Osteocyte (in vitro differentiated cells): ENCODE data around the gene KRTCAP3. TPM values are rescaled to one million over a fixed set of nuclear protein-coding genes. Genes with fewer than 3 reads are reported as not detected.

Experiments
- DNase-seq: peaks from one replicate; pipeline ENCODE4 v3.0.0; 2021; ENCODE audit warnings: mixed read lengths; ENCODE audit not compliant: unreplicated experiment; ENCODE audit errors: extremely low spot score
- H3K27ac Mint-ChIP-seq: one replicate; pipeline ENCODE4 v1.8.0; 2021; ENCODE audit warnings: mild to moderate bottlenecking, mixed read lengths; ENCODE audit not compliant: unreplicated experiment
- H3K27me3 Mint-ChIP-seq: one replicate; pipeline ENCODE4 v1.8.0; 2021; ENCODE audit warnings: mixed read lengths; ENCODE audit not compliant: unreplicated experiment
- H3K36me3 Mint-ChIP-seq: one replicate; pipeline ENCODE4 v1.8.0; 2021; ENCODE audit warnings: mixed read lengths; ENCODE audit not compliant: unreplicated experiment
- H3K4me1 Mint-ChIP-seq: one replicate; pipeline ENCODE4 v1.8.0; 2021; ENCODE audit warnings: mixed read lengths; ENCODE audit not compliant: unreplicated experiment
- H3K4me3 Mint-ChIP-seq: one replicate; pipeline ENCODE4 v1.8.0; 2021; ENCODE audit warnings: mild to moderate bottlenecking, moderate library complexity, mixed read lengths; ENCODE audit not compliant: unreplicated experiment
- H3K9me3 Mint-ChIP-seq: one replicate; pipeline ENCODE4 v1.8.0; 2021; ENCODE audit warnings: mixed read lengths; ENCODE audit not compliant: unreplicated experiment
- long read RNA-seq: library from polyadenylated mRNA; unstranded; transcript quantifications from one replicate; pipeline ENCODE4 v2.0.0, GENCODE V29; 2021
- total RNA-seq: library from RNA; stranded (reverse); gene quantifications from 2 replicates; pipeline ENCODE4 v1.2.1, GENCODE V29; 2021
- TF ChIP-seq, protein P1 (sequence below): fragments of 200-600 bp; sonication (generic); IDR thresholded peaks from 2 replicates; pipeline ENCODE4 v1.5.0; 2021; ENCODE audit warnings: antibody characterized with exemption, mild to moderate bottlenecking, moderate library complexity

The KRTCAP3 gene, protein sequence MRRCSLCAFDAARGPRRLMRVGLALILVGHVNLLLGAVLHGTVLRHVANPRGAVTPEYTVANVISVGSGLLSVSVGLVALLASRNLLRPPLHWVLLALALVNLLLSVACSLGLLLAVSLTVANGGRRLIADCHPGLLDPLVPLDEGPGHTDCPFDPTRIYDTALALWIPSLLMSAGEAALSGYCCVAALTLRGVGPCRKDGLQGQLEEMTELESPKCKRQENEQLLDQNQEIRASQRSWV
- total RNA-seq, result 2.3 and 3.2 TPM in 2 replicates
- long read RNA-seq, result 0 reads

DNA sequence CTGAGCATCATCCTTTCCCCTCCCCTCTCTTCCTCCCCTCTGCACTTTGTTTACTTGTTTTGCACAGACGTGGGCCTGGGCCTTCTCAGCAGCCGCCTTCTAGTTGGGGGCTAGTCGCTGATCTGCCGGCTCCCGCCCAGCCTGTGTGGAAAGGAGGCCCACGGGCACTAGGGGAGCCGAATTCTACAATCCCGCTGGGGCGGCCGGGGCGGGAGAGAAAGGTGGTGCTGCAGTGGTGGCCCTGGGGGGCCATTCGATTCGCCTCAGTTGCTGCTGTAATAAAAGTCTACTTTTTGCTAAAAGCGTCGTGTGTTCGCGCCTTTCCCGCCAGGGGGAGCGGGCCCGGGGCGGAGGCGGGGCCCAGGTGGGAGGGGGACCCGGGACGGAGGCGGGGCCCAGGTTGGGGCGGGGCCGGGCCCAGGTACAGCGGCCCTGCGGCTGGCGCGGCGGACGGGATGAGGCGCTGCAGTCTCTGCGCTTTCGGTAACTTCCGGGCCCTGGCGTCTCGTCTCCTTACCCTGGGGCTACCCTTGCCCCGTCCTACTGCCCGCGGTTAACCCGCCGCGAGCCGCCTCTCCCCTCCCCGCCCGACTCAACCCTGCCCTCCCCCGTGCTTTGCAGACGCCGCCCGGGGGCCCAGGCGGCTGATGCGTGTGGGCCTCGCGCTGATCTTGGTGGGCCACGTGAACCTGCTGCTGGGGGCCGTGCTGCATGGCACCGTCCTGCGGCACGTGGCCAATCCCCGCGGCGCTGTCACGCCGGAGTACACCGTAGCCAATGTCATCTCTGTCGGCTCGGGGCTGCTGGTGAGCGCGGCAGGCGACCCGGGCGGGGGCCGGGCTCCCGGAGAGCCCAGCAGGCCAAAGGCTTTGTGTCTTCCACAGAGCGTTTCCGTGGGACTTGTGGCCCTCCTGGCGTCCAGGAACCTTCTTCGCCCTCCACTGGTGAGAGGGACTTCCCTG is at the start of gene KRTCAP3:
Gene KRTCAP3, plus strand, starts transcription at position 424 of the 962 bp plus-strand sequence. Its CDS starts 32 bp downstream, at position 456.
- TF ChIP-seq, protein P1, sequence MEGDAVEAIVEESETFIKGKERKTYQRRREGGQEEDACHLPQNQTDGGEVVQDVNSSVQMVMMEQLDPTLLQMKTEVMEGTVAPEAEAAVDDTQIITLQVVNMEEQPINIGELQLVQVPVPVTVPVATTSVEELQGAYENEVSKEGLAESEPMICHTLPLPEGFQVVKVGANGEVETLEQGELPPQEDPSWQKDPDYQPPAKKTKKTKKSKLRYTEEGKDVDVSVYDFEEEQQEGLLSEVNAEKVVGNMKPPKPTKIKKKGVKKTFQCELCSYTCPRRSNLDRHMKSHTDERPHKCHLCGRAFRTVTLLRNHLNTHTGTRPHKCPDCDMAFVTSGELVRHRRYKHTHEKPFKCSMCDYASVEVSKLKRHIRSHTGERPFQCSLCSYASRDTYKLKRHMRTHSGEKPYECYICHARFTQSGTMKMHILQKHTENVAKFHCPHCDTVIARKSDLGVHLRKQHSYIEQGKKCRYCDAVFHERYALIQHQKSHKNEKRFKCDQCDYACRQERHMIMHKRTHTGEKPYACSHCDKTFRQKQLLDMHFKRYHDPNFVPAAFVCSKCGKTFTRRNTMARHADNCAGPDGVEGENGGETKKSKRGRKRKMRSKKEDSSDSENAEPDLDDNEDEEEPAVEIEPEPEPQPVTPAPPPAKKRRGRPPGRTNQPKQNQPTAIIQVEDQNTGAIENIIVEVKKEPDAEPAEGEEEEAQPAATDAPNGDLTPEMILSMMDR, result no peak
- Mint-ChIP-seq H3K9me3 (no peaks in the 10 kb centered on the region), H3K4me3 (no peak within 1 kb of the TSS), H3K4me1 (no peaks in the 10 kb centered on the region), H3K27me3 (no peaks in the 10 kb centered on the region), H3K27ac (no peak within 1 kb of the TSS), H3K36me3 (peaks cover 39% of the 10 kb centered on the region)
- DNase-seq, result no peak

DNA sequence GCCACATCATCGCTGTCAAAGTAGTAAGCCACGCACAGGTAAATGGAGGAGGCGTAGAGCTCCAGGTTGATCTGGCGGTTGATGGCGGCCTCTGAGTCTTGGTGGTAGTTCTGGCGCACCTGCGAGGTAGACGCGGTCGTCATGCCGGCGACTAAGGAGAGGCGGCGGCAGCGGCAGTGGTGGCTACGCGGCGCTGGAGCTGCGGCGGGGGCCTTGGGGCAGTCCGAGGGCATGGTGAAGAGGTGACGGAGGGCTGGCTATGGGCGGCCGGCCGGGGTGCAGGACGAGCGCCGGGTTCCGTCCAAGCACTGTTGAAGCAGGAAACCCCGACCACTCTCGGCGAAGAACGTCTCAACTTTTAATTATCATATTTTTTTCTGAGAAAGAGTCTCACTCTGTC is 49.0 kb upstream of the KRTCAP3 start:
- TF ChIP-seq, protein P1, result no peak
- DNase-seq, result no peak
- no peaks in the 10 kb centered on the region for H3K9me3 Mint-ChIP-seq
- no peaks in the 10 kb centered on the region for H3K4me1 Mint-ChIP-seq
- H3K4me3 Mint-ChIP-seq, result no peak overlapping the region
- H3K27ac Mint-ChIP-seq, result no peak overlapping the region
- H3K36me3 Mint-ChIP-seq, result peaks cover 6% of the 10 kb centered on the region
- H3K27me3 Mint-ChIP-seq, result no peaks in the 10 kb centered on the region

DNA sequence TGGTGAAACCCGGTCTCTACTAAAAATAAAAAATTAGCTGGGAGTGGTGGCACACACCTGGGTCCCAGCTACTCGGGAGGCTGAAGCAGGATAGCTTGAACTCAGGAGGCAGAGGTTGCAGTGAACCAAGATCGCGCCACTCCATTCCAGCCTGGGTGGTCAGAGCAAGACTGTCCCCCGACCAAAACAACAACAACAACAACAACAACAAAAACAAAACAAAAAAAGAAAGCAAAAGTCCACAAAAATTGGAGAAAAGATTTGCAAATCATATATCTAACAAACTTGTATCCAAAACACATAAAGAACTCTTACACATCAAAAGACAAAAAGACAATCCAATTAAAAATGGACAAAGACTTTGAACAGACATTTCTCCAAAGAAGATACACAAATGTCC is 43.2 kb upstream of the KRTCAP3 start:
- H3K27me3 Mint-ChIP-seq, result no peaks in the 10 kb centered on the region
- DNase-seq, result no peak
- TF ChIP-seq, protein P1, result no peak
- H3K9me3 Mint-ChIP-seq, result no peaks in the 10 kb centered on the region
- H3K36me3 Mint-ChIP-seq, result peaks cover 2% of the 10 kb centered on the region
- H3K4me1 Mint-ChIP-seq, result peaks cover 16% of the 10 kb centered on the region
- H3K27ac Mint-ChIP-seq, result no peak overlapping the region
- no peak overlapping the region for H3K4me3 Mint-ChIP-seq

DNA sequence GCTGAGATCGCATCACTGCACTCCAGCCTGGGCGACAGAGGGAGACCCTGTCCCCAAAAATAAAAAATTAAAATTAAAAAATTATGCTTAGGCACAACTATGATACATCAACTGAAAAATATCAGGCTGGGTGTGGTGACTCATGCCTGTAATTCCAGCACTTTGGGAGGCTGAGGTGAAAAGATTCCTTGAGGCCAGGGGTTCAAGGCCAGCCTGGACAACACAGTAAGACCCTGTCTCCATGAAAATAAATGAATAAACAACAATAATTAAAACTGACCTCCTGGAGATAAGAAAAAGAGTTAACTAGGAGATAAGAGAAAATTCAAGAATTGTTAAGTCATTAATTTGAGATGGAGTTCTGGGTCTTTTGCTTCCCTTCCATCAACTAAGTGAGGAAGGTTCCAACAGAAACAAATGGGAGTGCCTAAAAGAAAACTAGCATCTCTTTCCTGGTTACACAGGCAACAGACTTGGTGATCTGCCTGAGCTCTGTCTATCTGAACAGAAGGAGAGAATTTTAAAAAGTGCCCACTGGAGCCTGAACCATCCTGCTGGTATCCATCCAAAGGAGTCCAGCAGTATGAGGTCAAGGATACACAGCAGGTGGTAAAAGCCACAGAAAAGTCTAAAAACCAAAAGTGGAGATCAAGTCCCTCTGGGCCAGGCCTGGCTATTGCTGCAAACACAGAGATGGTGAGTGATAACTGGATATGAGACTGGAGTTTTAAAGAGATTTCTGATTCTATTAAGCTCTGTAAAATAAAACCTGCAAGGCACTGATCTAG is 41.6 kb upstream of the KRTCAP3 start:
- Mint-ChIP-seq H3K36me3 (peaks cover 2% of the 10 kb centered on the region), H3K9me3 (no peaks in the 10 kb centered on the region), H3K27ac (peak overlapping the region; percentile 85), H3K27me3 (no peaks in the 10 kb centered on the region), H3K4me3 (no peak overlapping the region), H3K4me1 (peaks cover 16% of the 10 kb centered on the region)
- no peak for DNase-seq
- TF ChIP-seq, protein P1, result no peak
